ENCODE data around the gene VAV1.
"Not testable (repeated sequence)": the region's sequence is repeated elsewhere in the genome, so short reads cannot be mapped to it uniquely, and the experiment has no call there.

VAV1 gene

GRCh38 chr19:6766357-6767080 lies 6.0 kb upstream of the VAV1 start:
- H3K9me3 Mint-ChIP-seq = no peaks in the 10 kb centered on the region
- DNase-seq (no peak), ATAC-seq (no peak)
- peaks cover 31% of the 10 kb centered on the region for H3K4me1 Mint-ChIP-seq
- peak overlapping the region; percentile 81 to 95 for H3K4me3 Mint-ChIP-seq
- peak overlapping the region; percentile 73 to 84 for H3K27ac Mint-ChIP-seq
- H3K27me3 Mint-ChIP-seq = no peaks in the 10 kb centered on the region

DNA sequence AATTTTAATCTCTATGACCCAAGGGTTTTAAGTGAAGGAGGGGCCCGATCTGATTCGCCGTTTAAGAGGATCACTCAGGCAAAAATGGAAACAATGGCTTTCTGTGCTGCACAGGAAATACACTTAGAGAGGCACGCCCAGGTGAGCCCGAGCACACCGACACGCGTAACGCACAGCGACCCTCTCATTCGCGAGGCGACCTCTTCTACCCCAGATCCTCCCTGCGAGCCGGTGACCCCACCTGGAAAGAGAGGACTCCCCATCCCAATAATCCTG lies 5.5 kb upstream of the VAV1 start:
- H3K27me3 Mint-ChIP-seq = no peaks in the 10 kb centered on the region
- ATAC-seq (peak; percentile 54), DNase-seq (no peak)
- H3K27ac Mint-ChIP-seq = peak overlapping the region; percentile 73 to 84
- H3K4me1 Mint-ChIP-seq = peaks cover 36% of the 10 kb centered on the region
- H3K4me3 Mint-ChIP-seq = peak overlapping the region; percentile 81 to 95
- H3K9me3 Mint-ChIP-seq = no peaks in the 10 kb centered on the region

DNA sequence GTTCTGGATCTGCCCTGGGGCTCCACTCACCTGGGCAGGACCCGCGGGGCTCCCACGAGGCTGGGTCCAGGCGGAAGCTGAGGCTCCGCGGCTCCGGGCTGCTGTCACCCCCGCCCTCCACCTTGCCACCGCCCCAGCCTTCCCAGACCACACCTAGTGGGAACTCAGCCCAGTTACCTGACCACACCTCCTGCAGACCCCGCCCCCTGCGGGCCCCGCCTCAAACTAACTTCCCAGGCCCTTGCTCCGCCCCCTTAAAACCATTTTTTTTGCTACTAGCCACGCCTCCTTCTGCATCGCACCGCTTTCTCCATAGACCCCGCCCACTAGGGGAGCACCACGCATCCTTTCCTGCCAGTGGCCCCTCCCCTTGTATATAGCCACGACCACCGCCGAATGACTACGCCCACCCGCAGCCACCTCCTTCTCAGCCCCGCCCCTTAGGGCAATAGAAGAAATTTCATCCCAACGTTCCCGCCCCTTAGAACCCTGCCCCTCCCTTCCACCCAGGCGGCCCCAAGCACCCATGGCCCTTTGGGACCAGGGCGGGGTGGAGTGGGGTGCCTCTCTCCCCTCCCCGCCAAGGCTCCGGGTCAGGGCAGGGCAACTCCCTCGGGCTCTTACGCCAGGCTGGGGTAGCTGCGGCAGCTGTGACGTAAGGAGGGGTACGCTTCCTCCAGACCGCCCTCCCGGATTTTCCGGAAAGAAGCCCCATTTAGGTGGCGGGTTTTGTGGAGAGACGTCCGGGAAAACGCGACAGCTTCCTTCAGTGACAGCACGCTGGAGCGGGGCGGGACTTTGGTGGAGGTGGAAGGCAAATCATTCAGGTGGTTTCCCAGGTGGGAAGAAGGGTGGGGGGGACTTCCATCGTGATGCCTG lies 4.9 kb upstream of the VAV1 start, which contains the start of gene SH2D3A:
Gene SH2D3A (minus strand): TSS at position 79 of the 879 bp plus-strand sequence. CDS start 3,687 bp downstream, outside the sequence.
- peak; percentile 97 for DNase-seq
- H3K9me3 Mint-ChIP-seq = no peaks in the 10 kb centered on the region
- peak within 1 kb of the TSS; percentile 81 to 95 for H3K4me3 Mint-ChIP-seq
- H3K27ac Mint-ChIP-seq = peak within 1 kb of the TSS; percentile 73 to 94
- no peaks in the 10 kb centered on the region for H3K27me3 Mint-ChIP-seq
- peaks cover 41% of the 10 kb centered on the region for H3K4me1 Mint-ChIP-seq
- ATAC-seq = peak; percentile 80

- H3K4me1 Mint-ChIP-seq = peaks cover 41% of the 10 kb centered on the region
- H3K27ac Mint-ChIP-seq = peak overlapping the region; percentile 22 to 94
These were observed 4.2 kb upstream of the VAV1 start for GRCh38 chr19:6768236-6768785.

DNA sequence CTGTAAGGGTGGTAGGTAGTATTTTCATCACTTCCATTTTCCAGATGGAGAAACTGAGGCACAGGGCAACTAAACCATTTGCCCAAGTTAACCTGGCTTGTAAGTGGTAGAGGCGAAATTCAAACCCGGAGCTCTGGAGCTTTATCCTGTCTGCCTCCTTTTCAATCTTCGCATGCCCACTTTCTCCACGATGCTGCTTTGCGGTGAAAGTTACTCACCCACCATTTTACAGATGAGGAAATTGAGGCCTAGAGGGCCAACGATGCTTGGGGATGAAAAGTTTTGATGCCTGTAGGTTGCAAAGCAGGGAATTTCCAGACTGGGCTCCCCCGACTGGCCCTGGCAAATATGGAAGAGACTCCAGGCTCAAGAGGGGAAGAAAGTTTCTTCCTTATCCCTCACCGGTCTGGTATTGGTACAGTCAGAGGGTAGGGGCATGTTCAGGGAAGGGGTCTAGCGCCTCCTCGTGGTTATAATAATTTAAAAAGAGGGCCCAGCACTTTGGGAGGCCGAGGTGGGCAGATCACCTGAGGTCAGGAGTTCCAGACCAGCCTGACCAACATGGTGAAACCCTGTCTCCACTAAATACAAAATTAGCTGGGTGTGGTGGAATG lies 3.4 kb upstream of the VAV1 start:
- Mint-ChIP-seq H3K27ac (no peak overlapping the region), H3K4me1 (peaks cover 48% of the 10 kb centered on the region), H3K27me3 (no peaks in the 10 kb centered on the region), H3K4me3 (peak overlapping the region in 1 of 2 donors; percentile 12), H3K9me3 (peaks cover 0 to 6% of the 10 kb centered on the region in 2 donors)
- no peak for ATAC-seq
- DNase-seq = no peak

More at GRCh38 chr19:6768236-6768785, 4.2 kb upstream of the VAV1 start:
- ATAC-seq (no peak), DNase-seq (no peak)
- Mint-ChIP-seq H3K27me3 (no peaks in the 10 kb centered on the region), H3K4me3 (peak overlapping the region; percentile 81 to 95), H3K9me3 (no peaks in the 10 kb centered on the region)

DNA sequence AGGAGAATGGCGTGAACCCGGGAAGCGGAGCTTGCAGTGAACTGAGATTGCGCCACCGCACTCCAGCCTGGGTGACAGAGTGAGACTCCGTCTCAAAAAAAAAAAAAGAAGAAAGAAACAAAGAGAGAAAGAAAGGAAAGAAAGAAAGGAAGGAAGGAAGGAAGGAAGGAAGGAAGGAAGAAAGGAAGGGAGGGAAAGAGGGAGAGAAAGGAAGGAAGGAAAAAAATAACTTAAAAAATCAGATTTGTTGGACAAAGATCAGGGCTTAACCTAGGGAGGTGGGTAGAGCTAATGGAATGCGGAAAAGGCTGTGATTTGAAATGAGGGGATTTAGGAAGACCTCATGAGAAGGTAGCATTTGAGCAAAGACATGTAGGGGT lies 870 bp upstream of the VAV1 start:
- DNase-seq, ATAC-seq: not testable (repeated sequence)

GRCh38 chr19:6772866-6773322 lies 386 bp downstream of the VAV1 start:
- H3K27ac Mint-ChIP-seq = peak overlapping the region; percentile 92 to 95
- H3K4me3 Mint-ChIP-seq = peak overlapping the region; percentile 96 to 98
- ATAC-seq (no peak), DNase-seq (no peak)
- H3K27me3 Mint-ChIP-seq = no peaks in the 10 kb centered on the region
- peaks cover 15 to 31% of the 10 kb centered on the region in 2 donors for H3K9me3 Mint-ChIP-seq
- H3K4me1 Mint-ChIP-seq = peaks cover 62% of the 10 kb centered on the region

More for the DNA sequence above, 870 bp upstream of the VAV1 start:
- H3K4me1 Mint-ChIP-seq = peaks cover 56% of the 10 kb centered on the region
- H3K27ac Mint-ChIP-seq = peak overlapping the region; percentile 83 to 94
- peak overlapping the region; percentile 96 to 98 for H3K4me3 Mint-ChIP-seq
- H3K27me3 Mint-ChIP-seq = not testable (repeated sequence)
- peaks cover 10 to 23% of the 10 kb centered on the region in 2 donors for H3K9me3 Mint-ChIP-seq

DNA sequence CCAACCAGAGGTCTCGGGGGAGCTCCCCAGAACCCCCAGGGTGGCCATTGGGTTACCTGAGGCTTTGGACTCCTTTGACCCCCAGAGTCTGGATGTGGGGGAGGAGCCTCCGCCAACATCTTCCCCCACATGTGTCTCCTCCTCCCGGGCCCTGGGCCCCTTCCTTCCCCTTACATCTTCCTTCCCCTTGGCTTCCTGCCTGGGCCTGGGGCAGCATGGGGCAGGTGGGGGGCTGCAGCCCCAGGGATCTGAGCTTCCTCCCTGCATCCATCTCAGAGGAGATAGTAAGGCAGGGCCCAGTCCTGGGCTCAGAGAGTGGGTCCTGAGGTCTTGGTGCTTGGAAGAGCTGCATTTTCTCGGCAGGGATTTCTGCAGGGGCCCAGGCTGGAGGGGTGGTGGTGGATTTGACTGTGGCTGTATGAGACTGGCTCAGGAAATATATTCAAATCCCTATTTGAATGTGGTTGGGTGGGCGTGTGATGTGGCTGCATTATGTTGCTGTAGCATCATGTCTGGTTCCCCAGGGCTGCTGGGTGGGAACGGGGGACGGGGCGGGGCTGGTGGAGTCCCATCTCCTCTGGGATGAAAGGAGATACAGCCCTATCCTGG lies 919 bp downstream of the VAV1 start:
- no peaks in the 10 kb centered on the region for H3K27me3 Mint-ChIP-seq

DNA sequence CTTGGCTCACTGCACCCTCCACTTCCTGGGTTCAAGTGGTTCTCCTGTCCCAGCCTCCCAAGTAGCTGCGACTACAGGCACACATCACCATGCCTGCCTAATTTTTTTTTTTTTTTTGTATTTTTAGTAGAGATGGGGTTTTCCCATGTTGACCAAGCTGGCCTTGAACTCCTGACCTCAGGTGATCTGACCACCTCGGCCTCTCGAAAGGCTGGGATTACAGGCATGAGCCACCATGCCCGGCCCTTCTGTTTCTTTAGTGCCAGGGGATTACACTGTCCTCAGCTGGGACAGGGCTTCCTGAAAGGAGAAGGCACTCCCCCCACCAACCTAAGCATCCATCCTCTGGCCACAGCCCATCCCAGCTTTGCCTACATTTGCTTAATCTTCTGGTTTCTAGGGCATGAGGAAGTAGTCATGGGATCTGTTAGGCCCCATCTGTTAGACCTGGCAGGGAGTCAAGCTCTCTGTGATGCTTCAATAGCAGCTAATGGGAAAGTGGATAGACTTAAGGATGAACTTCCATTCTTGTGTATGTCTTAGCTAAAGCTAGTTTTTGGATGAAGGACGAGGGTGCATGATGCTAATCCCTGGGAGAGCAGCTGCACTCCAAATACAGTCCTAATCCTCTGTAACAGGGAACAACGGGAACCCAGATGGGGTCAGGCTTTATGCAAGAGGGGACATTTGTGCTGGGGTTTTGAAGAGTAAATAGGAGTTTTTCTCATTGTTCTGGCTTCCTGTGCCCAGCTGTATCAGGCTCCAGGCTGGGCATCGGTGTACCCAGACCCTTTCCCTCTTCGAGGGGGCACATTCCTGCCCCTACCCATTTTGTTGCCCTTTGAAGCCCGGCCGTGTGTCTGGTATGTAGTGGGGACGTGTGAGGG lies 2.6 kb downstream of the VAV1 start:
- H3K9me3 Mint-ChIP-seq = peaks cover 15 to 31% of the 10 kb centered on the region in 2 donors
- ATAC-seq (no peak), DNase-seq (no peak)
- no peaks in the 10 kb centered on the region for H3K27me3 Mint-ChIP-seq
- peaks cover 67% of the 10 kb centered on the region for H3K4me1 Mint-ChIP-seq
- H3K4me3 Mint-ChIP-seq = peak overlapping the region; percentile 71 to 96
- peak overlapping the region in 1 of 2 donors; percentile 59 for H3K27ac Mint-ChIP-seq

More for the DNA sequence above, 919 bp downstream of the VAV1 start:
- peak overlapping the region; percentile 92 to 95 for H3K27ac Mint-ChIP-seq
- peak; percentile 68 for ATAC-seq
- peaks cover 62% of the 10 kb centered on the region for H3K4me1 Mint-ChIP-seq
- peak overlapping the region; percentile 96 to 98 for H3K4me3 Mint-ChIP-seq
- peak; percentile 49 to 75 for DNase-seq
- H3K9me3 Mint-ChIP-seq = peaks cover 15 to 31% of the 10 kb centered on the region in 2 donors

GRCh38 chr19:6776045-6776444 lies 3.5 kb downstream of the VAV1 start:
- H3K27me3 Mint-ChIP-seq, DNase-seq, H3K27ac Mint-ChIP-seq, ATAC-seq: not testable (repeated sequence)
- peak overlapping the region in 1 of 2 donors; percentile 31 for H3K4me3 Mint-ChIP-seq
- peaks cover 15 to 31% of the 10 kb centered on the region in 2 donors for H3K9me3 Mint-ChIP-seq
- peaks cover 71% of the 10 kb centered on the region for H3K4me1 Mint-ChIP-seq

DNA sequence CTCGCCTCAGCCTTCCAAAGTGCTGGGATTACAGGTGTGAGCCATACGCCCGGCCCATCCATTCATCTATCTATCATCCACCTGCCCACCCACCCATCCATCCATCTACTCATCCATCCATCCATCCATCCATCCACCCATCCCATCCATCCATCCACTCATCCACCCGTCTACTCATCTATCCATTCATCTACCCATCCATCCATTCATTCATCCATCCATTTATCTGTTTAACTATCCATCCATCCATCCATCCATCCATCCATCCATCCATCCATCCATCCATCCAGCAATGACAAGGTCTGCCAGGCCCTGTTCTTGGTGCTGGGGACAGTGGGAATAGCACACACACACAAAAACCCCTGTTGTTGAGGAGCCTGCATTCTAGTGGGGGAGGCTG lies 4.5 kb downstream of the VAV1 start:
- ATAC-seq (no peak), DNase-seq (no peak)
- H3K4me3 Mint-ChIP-seq = no peak overlapping the region
- H3K4me1 Mint-ChIP-seq = peaks cover 70% of the 10 kb centered on the region
- no peak overlapping the region for H3K27ac Mint-ChIP-seq
- peaks cover 15 to 31% of the 10 kb centered on the region in 2 donors for H3K9me3 Mint-ChIP-seq
- no peaks in the 10 kb centered on the region for H3K27me3 Mint-ChIP-seq

DNA sequence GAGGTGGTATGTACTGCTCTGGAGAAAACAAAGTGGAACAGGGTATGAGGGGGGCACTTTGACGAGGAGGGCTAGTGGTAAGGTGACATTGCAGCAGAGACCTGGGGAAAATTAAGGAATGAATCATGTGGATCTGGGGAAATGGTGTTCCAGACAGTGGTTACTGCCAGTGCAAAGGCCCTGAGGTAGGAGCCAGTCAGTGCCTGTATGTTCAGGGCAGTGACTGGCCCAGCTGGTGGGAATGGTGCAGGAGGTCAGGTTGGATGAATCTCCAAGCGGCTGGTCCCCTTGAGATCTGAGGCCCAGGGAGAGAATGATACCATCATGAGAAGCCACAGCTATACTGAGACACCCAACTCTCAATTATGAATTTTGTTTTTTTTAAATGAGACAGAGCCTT lies 4.9 kb downstream of the VAV1 start:
- peaks cover 15 to 31% of the 10 kb centered on the region in 2 donors for H3K9me3 Mint-ChIP-seq
- no peak for ATAC-seq
- H3K4me1 Mint-ChIP-seq = peaks cover 66% of the 10 kb centered on the region
- H3K27me3 Mint-ChIP-seq = no peaks in the 10 kb centered on the region
- DNase-seq = no peak
- H3K4me3 Mint-ChIP-seq = no peak overlapping the region
- peak overlapping the region in 1 of 2 donors; percentile 14 for H3K27ac Mint-ChIP-seq

- Mint-ChIP-seq H3K9me3 (peaks cover 15 to 31% of the 10 kb centered on the region in 2 donors), H3K27me3 (no peaks in the 10 kb centered on the region), H3K4me3 (peak overlapping the region; percentile 6 to 21), H3K4me1 (peaks cover 73% of the 10 kb centered on the region), H3K27ac (peak overlapping the region; percentile 64 to 78)
- DNase-seq (no peak), ATAC-seq (no peak)
These were observed 5.9 kb downstream of the VAV1 start for GRCh38 chr19:6778386-6778785.

- DNase-seq (no peak), ATAC-seq (no peak)
- Mint-ChIP-seq H3K4me3 (no peak overlapping the region), H3K27me3 (no peaks in the 10 kb centered on the region), H3K27ac (no peak overlapping the region), H3K4me1 (peaks cover 69% of the 10 kb centered on the region), H3K9me3 (peaks cover 15 to 25% of the 10 kb centered on the region in 2 donors)
These were observed 6.7 kb downstream of the VAV1 start for GRCh38 chr19:6779206-6779605.
